Activated CD4-positive, alpha-beta T cell treated with anti-CD3 and anti-CD28 coated beads, Interleukin-2, Interleukin-6, amounts not matched to agents 100 ng/mL and 50 ng/mL, durations not matched to agents 16 hours and 8 hours (primary cell): Measurements from ENCODE around the gene IMMT.

Experiments
- DNase-seq: peaks from one replicate; pipeline ENCODE4 v3.0.0-alpha.2; 2020

Gene IMMT

DNA sequence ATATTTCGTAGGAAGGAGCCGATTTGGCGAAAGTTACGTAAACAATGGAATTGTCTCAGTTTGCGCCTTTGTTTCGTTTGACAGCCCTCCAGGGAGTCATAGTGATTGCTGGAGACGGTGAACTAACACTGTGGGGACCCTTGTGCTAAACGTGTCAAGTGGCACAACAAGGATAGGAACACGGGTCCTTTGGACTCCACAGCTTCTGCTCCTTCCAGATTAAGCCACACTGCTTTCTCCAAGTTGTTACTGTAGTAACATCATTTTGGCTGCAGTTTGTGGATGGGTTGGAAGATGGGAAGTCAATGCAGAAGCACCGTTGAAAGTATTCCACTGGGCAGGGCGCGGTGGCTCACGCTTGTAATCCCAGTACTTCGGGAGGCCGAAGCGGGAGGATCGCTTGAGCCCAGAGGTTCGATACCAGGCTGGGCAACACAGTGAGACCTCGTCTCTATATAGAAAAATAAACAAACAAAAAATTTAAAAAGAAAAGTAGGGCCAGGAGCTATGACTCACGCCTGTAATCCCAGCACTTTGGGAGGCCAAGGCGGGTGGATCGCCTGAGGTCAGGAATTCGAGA is 636 bp upstream of the IMMT start:
- peak; percentile 24 for DNase-seq

GRCh38 chr2:86194751-86195054 is 559 bp downstream of the IMMT start:
- DNase-seq: no peak

GRCh38 chr2:86193901-86194567 is 1.2 kb downstream of the IMMT start:
- DNase-seq: no peak

- no peak for DNase-seq
Measured at GRCh38 chr2:86189782-86190416, 5.4 kb downstream of the IMMT start.

DNA sequence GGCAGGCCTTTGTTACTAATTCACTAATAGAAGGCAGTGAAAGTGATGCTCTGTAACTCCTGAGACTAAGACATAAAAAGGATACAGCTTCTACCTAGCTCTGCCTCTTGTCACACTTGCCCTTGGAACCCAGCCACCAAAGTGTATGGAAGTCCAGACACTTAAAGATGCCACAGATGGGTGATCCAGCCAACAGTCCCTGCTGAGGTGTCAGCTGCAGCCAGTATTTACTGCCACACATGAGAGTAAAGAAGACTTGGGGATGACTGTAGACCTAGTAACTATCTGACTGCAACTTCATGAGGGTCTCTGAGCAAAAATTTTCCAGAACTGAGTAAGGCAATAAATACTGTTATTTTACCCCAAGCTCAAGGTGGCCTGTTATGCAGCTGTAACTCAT is 8.8 kb downstream of the IMMT start:
- peak; percentile 34 for DNase-seq

DNA sequence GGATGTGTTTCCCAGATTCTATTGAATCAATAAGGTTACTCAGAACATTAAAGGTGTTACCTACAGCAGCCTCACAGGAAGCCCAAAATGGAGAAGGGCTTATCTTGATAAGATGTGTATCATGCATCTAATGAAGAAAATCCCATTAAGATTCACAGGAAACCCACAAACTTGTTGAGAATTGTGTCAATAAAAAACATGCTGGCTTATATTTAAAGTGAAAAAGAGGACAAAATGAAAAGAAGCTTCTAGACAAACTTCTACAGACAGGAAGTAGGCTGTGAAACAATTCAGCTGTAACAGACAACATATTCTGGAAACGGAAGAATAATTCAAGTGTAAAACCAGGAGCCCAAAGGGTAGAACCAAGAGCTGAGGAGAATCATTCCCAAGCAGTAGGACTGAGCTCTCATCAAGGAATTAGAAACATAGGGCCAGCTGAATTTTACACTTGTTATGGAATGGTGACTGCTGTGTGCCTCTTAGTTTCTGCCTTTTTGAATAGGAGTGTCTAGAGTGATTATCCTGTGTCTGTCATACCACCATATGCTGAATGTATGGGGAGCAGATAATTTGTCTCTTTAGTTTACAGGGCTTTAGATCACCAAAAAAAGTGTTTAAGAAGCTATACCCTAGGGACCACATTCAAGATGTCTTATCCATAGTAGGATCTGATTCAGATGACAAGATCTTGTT is 9.6 kb downstream of the IMMT start:
- DNase-seq: peak; percentile 51

DNA sequence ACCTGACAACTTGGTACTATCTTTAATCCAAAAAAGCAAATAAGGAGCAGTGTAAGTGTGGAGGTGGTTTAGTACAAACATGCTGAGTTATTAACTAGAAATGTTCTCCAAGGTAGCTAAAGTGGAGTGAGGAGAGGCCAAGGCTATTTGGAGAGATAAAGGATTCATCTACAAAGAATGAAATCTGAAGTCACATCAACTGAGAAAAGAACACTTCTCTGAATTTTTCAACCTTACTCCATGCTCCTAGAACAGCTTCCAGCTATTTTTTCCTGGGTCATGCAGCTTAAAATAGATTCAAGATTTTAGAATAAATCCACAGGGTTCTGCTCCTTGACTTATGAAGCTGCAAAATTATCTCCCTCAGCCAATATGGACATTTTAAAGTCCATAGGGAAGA is 18.7 kb downstream of the IMMT start:
- no peak for DNase-seq

GRCh38 chr2:86175828-86176227 is 19.4 kb downstream of the IMMT start:
- no peak for DNase-seq

DNA sequence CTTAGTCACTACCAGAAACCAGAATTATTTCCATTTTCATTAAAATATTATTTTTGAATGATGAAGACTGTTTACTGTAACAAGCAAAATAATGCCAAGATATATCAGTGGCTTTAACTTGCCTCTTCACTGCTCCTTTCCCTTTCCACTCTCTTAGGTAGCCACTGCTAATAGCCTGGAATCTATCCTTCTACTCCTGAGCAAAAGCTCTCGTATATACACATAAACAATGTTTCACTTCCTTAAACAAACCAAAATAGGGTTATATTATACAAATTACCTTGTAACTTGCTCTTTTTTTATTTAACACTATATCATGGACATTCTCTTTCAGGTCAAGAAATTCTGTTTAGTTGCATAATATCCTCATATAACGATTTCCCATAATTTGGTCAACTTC is 20.8 kb downstream of the IMMT start:
- no peak for DNase-seq

DNA sequence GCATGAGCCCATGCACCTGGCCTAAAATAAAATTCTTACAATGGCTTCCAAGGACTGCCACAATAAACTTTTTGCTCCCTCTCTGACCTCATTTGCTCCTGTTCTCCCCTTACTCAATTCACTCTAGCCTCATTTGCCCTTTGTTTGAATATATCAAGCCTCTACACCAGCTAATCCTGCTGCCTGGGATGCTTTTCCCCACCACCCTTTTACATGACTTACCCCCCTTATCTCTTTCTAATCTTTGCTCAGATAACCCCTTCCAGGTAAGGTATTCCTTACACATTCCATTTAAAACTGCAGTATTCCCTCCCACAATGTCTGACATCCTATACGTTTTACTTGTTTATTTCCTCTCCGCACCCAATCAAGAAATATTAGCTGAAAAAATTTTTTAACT is 22.7 kb downstream of the IMMT start:
- DNase-seq: no peak

DNA sequence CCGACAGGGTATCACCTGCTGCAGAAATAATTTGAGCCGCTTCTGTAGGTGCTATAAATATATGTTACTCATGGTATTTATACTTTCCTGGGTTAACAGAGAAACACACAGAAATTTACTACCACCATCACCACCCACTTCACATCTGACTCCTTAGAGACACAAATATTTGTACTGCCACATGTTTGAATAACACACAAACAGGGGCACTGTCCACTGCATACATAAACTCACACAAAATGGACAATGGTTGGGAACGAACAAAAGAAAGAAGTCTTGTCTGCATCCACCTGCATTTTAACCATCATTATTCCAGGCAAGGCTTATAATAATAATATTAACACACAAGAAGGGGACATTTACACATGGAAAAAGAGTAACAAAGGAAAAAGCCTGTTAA is 24.0 kb downstream of the IMMT start:
- no peak for DNase-seq

- no peak for DNase-seq
Measured at GRCh38 chr2:86170449-86170848, 24.8 kb downstream of the IMMT start.

DNA sequence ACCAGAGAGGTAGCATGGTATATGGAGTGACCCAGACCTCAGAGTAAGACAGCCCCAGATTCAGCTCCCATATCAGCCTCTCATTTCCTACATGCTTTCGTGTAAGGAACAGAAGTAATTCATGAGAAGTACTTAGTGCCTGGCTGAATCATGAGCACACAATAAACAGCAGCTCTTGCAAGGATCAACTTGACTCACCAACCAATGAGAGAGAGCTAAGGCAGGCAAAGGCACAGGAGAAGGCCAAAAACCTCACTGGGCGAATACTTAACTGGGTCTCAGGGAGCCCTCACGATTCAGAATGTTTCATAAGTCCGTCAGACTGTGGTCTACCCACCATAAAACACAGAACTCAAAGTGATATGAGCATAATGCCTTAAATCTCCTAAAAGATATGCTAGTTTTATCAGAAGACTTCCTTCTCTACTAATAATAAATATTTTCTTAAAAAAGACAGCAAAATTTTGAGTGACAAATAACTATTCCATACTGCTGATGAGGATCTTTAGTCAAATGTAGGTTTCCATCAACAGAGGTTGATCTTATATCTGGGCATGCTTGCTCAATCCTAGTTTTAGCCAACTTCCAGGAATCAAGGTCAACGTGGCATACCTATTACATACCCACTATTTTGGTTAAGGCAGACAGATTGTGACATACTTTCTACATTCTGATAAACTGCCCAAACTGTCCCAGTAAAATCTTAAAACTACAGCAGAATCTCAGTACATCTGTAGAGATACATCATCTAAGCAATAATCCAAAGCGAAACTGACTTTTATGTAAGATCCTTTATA is 34.9 kb downstream of the IMMT start:
- DNase-seq: no peak

DNA sequence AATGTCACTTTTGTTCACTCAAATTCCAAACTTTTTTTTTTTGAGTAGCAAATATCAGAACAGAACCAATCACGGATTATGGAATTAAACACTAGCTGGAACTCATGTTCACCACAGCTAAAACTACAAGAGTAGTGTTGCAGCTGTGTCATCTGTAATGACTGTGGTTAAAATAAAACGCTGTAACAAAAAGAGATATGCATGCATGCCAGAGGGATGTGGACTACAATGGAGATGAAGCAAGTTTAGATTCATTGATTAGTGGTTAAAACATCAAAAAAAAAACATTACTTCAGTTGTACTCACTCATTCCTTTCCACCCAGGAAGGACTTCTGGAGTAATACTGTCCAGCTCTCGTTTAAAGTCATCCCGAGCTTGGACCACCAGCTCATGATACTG is 37.0 kb downstream of the IMMT start:
- no peak for DNase-seq

- no peak for DNase-seq
Measured at GRCh38 chr2:86157009-86157556, 38.2 kb downstream of the IMMT start.

- DNase-seq: no peak
Measured at GRCh38 chr2:86150502-86150901, 44.8 kb downstream of the IMMT start.

- DNase-seq: no peak
Measured at GRCh38 chr2:86147793-86148192, 47.5 kb downstream of the IMMT start.

GRCh38 chr2:86143926-86144685 is 51.2 kb downstream of the IMMT start:
- no peak for DNase-seq

- DNase-seq: no peak
Measured at GRCh38 chr2:86143307-86143706, 52.0 kb downstream of the IMMT start.

GRCh38 chr2:86142436-86143257 is 52.6 kb downstream of the IMMT start:
- no peak for DNase-seq

- DNase-seq: no peak
Measured at GRCh38 chr2:86140969-86141392, 54.3 kb downstream of the IMMT start.
